Brain microvascular endothelial cell (primary cell): ENCODE results near the gene ACOT6.
"Not testable (repeated sequence)": the region's sequence is repeated elsewhere in the genome, so short reads cannot be mapped to it uniquely, and the experiment has no call there.

Source experiments
- DNase-seq: peaks from one replicate; pipeline ENCODE4 v3.0.0-alpha.2; 2020
- H3K27ac ChIP-seq: fragments of 250-450 bp; sonication (Bioruptor Pico); 2 replicates; pipeline ENCODE4 v1.5.1; 2020; ENCODE audit warnings: mild to moderate bottlenecking, moderate library complexity
- H3K27me3 ChIP-seq: fragments of 250-450 bp; sonication (Bioruptor Pico); replicated peaks from 2 replicates; pipeline ENCODE4 v1.5.1; 2020; ENCODE audit warnings: mild to moderate bottlenecking
- H3K36me3 ChIP-seq: fragments of 250-450 bp; sonication (Bioruptor Pico); replicated peaks from 2 replicates; pipeline ENCODE4 v1.5.1; 2020; ENCODE audit warnings: mild to moderate bottlenecking
- H3K4me3 ChIP-seq: 2 replicates; pipeline ENCODE4 v1.5.1; 2011; ENCODE audit warnings: low read depth, mild to moderate bottlenecking, control low read depth, low read length, moderate library complexity
- in situ Hi-C: cut with HindIII; loops from 2 replicates; pipeline ENCODE4 v1.10.0; 2017; ENCODE audit warnings: low sequenced_read_pairs, low pct_ligation_motif_present
- TF ChIP-seq, protein P1 (sequence below): IDR thresholded peaks from 2 replicates; pipeline ENCODE4 v1.5.1; 2011; ENCODE audit warnings: low read depth, mild to moderate bottlenecking, moderate library complexity, low read length, control low read depth, inconsistent platforms; ENCODE audit errors: missing control alignments

The ACOT6 gene

DNA sequence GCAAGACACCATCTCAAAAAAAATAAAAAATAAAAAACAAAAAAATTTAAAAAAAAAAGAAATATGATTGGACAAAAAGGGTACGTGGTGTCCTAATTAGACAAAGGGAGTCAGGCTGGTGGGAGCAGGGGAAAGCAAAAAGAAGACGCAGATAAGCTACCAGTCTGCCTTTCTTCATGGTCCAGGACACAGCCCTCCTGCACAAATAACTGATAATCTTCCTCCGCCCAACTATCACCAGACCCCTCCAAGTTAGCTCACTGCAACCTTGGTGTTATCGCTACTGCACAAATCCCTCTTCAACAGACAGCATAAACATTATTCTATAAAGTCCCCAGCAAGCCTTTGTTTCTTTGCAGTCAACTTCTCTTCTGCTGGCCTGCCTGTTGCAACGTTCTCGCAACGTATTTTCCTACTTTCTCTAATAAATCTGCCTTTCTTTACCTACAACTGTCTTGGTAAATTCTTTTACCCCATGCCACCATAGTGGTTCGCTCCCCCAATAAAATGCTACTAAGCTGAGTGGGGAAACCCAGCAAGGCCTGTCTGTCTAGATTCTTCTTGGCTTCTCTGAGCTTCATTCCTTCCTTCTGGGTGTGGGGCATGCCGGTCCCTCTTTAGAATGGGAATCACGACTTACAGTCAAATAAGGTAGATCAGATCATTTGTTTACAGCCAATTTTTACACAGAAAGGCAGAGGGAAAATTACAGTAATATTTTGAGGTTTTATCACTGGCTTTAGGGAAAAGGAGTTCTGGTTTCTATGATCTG lies 17.9 kb downstream of the ACOT6 start:
- in situ Hi-C loops: no loop called here
- H3K4me3 ChIP-seq: no peak overlapping the region
- no peaks in the 10 kb centered on the region for H3K27me3 ChIP-seq
- no peak overlapping the region for H3K27ac ChIP-seq
- TF ChIP-seq, protein P1, sequence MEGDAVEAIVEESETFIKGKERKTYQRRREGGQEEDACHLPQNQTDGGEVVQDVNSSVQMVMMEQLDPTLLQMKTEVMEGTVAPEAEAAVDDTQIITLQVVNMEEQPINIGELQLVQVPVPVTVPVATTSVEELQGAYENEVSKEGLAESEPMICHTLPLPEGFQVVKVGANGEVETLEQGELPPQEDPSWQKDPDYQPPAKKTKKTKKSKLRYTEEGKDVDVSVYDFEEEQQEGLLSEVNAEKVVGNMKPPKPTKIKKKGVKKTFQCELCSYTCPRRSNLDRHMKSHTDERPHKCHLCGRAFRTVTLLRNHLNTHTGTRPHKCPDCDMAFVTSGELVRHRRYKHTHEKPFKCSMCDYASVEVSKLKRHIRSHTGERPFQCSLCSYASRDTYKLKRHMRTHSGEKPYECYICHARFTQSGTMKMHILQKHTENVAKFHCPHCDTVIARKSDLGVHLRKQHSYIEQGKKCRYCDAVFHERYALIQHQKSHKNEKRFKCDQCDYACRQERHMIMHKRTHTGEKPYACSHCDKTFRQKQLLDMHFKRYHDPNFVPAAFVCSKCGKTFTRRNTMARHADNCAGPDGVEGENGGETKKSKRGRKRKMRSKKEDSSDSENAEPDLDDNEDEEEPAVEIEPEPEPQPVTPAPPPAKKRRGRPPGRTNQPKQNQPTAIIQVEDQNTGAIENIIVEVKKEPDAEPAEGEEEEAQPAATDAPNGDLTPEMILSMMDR: no peak
- no peak for DNase-seq
- no peaks in the 10 kb centered on the region for H3K36me3 ChIP-seq

- Histone ChIP-seq H3K27me3 (no peaks in the 10 kb centered on the region), H3K27ac (no peak overlapping the region), H3K4me3 (peak overlapping the region; percentile 63), H3K36me3 (no peaks in the 10 kb centered on the region)
- DNase-seq: peak; percentile 44
- in situ Hi-C loops: no loop called here
- TF ChIP-seq, protein P1: peak; percentile 88
Observed at GRCh38 chr14:73633116-73634010, 21.0 kb downstream of the ACOT6 start.

GRCh38 chr14:73634011-73634833 lies 21.9 kb downstream of the ACOT6 start:
- H3K36me3 ChIP-seq: no peaks in the 10 kb centered on the region
- H3K4me3 ChIP-seq: peak overlapping the region; percentile 63
- H3K27ac ChIP-seq: no peak overlapping the region
- DNase-seq: no peak
- TF ChIP-seq, protein P1: peak; percentile 60
- no peaks in the 10 kb centered on the region for H3K27me3 ChIP-seq
- in situ Hi-C loops: no loop called here

DNA sequence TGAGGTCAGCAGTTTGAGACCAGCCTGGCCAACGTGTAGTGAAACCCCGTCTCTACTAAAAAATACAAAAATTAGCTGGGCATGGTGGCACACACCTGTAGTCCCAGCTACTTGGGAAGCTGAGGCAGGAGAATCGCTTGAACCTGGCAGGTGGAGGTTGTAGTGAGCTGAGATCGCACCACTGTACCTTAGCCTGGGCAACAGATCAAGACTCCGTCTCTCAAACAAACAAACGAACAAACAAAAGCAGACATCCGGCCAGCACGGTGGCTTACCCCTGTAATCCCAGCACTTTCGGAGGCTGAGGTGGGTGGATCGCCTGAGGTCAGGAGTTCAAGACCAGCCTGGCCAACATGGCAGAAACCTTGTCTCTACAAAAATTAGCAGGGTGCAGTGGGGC lies 24.0 kb downstream of the ACOT6 start:
- H3K27me3 ChIP-seq, H3K36me3 ChIP-seq, H3K27ac ChIP-seq, H3K4me3 ChIP-seq, DNase-seq, in situ Hi-C loops: not testable (repeated sequence)

GRCh38 chr14:73637830-73638229 lies 25.5 kb downstream of the ACOT6 start:
- in situ Hi-C loops: no loop called here
- Histone ChIP-seq H3K27ac (no peak overlapping the region), H3K27me3 (no peaks in the 10 kb centered on the region), H3K4me3 (no peak overlapping the region), H3K36me3 (no peaks in the 10 kb centered on the region)
- TF ChIP-seq, protein P1: no peak
- no peak for DNase-seq
